Mononuclear cell (primary cell): ENCODE data around the gene MED7. TPM values are rescaled to one million over a fixed set of nuclear protein-coding genes. Genes with fewer than 3 reads are reported as not detected.
A peak's percentile ranks its signal among the peaks of the same experiment; 100 is the strongest.
"Not testable (repeated sequence)": the region's sequence is repeated elsewhere in the genome, so short reads cannot be mapped to it uniquely, and the experiment has no call there.

Experiments
- H3K27me3 ChIP-seq: 2 replicates; pipeline ENCODE4 v1.6.0; 2011; ENCODE audit warnings: low read length, control low read depth; ENCODE audit not compliant: insufficient read depth
- H3K4me1 ChIP-seq: 2 replicates; pipeline ENCODE4 v1.5.1; 2011; ENCODE audit warnings: mild to moderate bottlenecking, low read length, control low read depth; ENCODE audit not compliant: insufficient read depth
- H3K4me3 ChIP-seq: 2 replicates; pipeline ENCODE4 v1.5.1; 2011; ENCODE audit warnings: mild to moderate bottlenecking, low read length, moderate library complexity
- H3K9me3 ChIP-seq: 2 replicates; pipeline ENCODE4 v1.5.1; 2011; ENCODE audit warnings: low read depth, mild to moderate bottlenecking, control low read depth, low read length
- total RNA-seq: library from RNA; depleted of rRNA; stranded (reverse); fragments of >200 nt; gene quantifications from one replicate; pipeline ENCODE4 v1.2.3, GENCODE V29; 2012

Gene MED7, protein sequence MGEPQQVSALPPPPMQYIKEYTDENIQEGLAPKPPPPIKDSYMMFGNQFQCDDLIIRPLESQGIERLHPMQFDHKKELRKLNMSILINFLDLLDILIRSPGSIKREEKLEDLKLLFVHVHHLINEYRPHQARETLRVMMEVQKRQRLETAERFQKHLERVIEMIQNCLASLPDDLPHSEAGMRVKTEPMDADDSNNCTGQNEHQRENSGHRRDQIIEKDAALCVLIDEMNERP
- 12.0 TPM for total RNA-seq

DNA sequence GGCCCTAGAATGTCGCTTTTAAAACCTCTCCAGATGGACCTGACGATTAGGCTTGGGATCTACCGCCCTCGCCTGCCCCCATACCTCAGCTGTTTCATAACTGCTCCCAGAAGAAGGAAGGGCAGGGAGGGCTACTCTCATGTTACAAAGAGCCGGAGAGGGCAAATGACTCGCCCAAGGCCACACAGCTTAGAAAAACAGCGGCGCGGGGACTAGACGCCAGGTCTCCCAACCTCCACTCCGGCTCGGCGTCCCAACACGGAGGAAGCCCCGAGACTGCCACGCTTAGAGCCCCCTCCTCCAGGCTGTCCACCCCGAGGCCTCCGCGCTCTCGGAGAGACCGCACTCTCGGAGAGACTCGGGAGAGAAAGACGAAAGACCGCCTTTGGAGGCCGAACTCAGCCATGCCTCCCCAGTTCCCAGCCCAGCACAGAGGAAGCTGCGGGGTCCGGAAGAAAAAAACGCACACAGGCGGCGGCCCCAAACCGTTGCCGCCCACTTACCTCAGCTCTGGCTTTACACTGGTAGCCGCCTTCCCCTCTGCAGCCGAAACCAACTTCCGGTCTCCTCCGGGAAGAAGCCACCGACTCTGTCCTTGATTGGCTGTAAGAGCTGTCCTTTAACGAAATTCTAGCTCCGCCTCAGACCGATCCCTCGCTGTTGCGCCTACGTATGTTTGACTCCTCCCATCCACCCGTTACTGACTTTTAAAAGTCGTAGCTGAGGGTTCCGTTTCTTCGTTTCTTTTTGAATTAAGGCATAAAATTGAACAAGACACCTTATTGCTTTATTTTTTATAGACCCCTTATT is at the start of gene MED7:
TSS of gene MED7 (minus strand) at position 549 of the 810 bp plus-strand sequence. CDS start 3,434 bp downstream, outside the sequence.
- H3K4me3 ChIP-seq: peak within 1 kb of the TSS; percentile 99

DNA sequence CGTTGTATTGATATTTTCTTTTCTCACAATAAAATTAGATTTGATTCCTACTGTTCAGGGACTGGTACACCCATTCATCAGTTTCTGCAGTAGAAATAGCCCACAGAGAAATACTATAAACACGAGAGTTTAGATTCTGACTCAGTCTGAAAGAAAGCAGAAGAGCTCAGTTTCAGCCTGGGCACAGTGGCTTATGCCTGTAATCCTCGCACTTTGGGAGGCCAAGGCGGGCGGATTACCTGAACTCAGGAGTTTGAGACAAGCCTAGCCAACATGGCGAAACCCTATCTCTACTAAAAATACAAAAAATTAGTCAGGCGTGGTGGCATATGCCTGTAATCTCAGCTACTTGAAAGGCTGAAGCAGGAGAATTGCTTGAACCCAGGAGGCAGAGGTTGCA is 46.6 kb upstream of the MED7 start:
- H3K4me1 ChIP-seq: peaks cover 51% of the 10 kb centered on the region
- H3K9me3 ChIP-seq: no peaks in the 10 kb centered on the region
- peak overlapping the region; percentile 10 for H3K4me3 ChIP-seq
- no peaks in the 10 kb centered on the region for H3K27me3 ChIP-seq

More for the DNA sequence above, at the start of gene MED7:
- Histone ChIP-seq H3K27me3 (no peaks in the 10 kb centered on the region), H3K9me3 (no peaks in the 10 kb centered on the region), H3K4me1 (peaks cover 22% of the 10 kb centered on the region)

DNA sequence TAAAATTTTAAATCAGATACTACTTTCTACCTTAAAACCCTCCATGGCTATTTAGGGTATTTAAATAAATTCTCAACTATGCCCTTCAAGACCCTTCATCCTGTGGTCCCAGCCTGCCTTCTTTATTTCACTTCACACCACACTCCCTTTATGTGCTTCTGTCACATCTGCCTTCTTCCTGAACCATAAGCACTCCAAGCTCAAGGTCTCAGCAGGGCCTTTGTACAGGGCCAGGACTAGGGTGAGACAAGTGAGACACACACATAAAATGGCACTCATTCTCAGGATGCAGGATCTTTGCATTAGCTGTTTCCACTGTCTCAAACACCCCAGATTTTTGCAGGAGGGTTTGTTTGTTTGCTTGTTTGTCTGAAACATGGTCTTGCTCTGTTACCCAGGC is 45.6 kb upstream of the MED7 start:
- H3K27me3 ChIP-seq: no peaks in the 10 kb centered on the region
- peak overlapping the region; percentile 1 for H3K4me3 ChIP-seq
- H3K9me3 ChIP-seq: no peaks in the 10 kb centered on the region
- peaks cover 47% of the 10 kb centered on the region for H3K4me1 ChIP-seq

DNA sequence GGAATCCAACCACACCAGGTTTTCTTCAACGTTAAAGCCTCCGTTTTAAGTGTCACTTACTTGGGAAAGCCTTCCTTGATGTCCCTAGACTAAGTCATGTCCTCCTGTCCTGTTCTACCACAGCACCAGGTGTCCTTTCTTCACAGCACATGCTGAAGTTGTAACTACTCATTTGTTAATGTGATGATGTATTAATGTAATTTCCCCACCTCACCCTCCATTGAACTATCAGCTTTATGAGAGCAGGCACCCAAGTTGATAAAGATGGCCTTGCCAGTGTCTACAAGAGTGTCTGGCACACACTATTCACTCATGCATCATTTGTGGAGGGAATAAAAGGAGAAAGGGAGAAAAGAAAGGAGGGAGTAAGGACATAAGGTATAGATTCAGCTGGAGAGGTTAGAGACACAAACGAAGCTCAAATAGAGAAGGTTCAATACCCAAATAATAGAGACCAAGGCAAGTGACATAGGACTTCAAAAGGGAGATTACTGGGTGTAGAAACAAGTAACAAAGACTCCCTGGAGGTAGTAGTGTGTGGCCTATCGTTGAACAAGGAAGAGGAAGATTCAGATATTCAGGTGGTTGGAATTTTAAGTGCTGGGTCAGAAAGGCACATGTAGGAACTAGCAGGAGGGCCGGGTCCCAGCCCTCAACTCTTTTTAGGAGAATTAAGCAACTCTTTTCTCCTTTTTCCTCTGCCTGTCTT is 44.5 kb upstream of the MED7 start:
- H3K9me3 ChIP-seq: no peaks in the 10 kb centered on the region
- H3K4me1 ChIP-seq: peaks cover 36% of the 10 kb centered on the region
- H3K4me3 ChIP-seq: no peak overlapping the region
- no peaks in the 10 kb centered on the region for H3K27me3 ChIP-seq

DNA sequence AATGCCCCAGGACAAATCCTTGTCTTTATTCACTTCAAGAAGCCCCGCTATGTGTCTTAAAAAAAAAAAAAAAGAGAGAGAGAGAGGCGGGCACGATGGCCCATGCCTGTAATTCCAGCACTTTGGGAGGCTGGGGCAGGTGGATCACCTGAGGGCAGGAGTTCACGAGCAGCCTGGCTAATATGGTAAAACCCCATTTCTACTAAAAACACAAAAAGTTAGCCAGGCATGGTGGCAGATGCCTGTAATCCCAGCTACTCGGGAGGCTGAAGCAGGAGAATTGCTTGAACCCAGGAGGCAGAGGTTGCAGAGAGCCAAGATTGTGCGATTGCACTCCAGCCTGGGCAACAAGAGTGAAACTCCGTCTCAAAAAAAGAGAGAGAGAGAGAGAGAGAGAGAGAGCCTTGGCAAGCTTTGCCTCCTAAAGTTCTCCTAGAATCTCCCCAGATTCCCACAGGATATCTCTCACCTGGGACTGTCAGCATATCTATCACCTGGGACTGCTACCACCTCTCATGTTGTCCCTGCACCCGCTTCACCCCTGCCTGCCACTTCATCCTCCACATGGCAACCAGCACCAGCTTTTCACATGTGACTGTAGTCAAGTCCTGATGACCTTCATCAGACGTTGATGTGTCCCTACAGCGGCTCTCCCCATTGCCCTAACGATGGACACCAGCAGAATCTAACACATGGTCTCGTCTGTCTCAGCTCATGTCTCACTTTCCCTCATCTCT is 43.8 kb upstream of the MED7 start:
- peak overlapping the region; percentile 8 for H3K4me3 ChIP-seq
- peaks cover 34% of the 10 kb centered on the region for H3K4me1 ChIP-seq
- no peaks in the 10 kb centered on the region for H3K27me3 ChIP-seq
- H3K9me3 ChIP-seq: no peaks in the 10 kb centered on the region

DNA sequence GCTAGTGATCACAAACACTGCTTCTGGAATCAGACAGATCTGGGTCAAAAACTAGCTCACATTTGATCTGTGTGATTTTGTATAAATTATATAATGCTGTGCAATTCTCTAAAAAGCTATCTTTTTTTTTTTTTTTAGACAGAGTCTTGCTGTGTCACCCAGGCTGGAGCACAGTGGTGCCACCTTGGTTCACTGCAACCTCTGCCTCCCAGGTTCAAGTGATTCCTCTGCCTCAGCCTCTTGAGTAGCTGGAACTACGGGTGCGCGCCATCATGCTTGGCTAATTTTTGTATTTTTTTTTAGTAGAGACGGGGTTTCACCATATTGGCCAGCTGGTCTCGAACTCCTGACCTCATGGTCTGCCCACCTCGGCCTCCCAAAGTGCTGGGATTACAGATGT is 42.5 kb upstream of the MED7 start:
- H3K27me3 ChIP-seq, H3K9me3 ChIP-seq: not testable (repeated sequence)
- Histone ChIP-seq H3K4me3 (peak overlapping the region; percentile 58), H3K4me1 (peaks cover 34% of the 10 kb centered on the region)

DNA sequence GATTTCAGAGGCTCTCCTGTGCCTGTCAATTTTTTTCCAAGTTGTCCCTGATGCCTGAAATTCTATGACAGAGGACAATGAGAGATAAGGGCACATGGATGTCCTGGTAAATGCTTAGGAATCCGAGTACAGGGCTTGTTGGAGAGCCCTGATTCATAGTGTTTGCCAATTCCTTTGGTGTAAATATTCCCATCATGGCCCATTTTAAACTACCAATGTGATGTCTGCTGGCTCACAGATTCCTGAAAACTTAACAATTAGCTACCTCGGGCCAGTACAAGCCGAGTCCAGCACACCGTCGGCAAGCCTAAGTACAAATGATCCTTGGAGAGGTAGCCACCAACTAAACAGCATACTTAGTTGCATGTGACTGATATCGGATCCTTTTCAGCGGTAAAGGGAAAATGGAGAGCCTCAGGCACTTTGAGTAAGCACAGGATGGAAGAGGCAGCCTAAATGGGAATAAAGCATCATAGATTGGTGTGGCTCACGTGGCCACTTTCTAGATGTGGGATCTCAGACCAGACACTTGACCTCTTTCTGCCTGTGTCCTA is 41.5 kb upstream of the MED7 start:
- H3K27me3 ChIP-seq: no peaks in the 10 kb centered on the region
- H3K4me1 ChIP-seq: peaks cover 34% of the 10 kb centered on the region
- H3K4me3 ChIP-seq: peak overlapping the region; percentile 58
- H3K9me3 ChIP-seq: no peaks in the 10 kb centered on the region

DNA sequence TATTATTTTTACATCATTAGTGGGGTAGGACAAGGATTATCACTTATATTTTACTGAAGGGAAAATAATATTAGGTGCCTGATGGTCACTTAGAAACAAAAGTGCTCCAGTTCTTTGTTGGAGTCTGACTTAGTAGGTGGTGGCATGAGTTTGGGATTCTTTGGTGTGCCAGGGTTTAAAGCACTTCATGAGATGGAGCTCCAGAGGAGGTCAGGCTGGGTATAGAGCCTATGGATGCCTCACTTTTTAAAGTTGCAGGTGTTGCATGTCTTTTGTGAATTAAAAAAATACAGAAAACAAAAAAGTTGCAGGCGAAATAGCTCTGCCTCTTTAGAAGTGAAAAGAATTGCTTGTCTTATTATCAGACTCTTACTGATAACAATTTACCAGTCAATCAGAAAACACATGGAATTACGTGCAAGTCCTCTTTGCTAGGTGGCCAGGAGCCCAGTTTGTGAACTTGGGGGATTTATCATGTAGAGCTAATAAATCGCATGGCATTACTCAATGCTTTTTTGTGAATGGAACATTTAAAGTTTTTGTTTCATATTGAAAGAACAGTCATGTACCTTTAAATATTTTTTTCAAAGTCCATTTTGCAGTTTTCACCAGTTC is 39.6 kb upstream of the MED7 start:
- Histone ChIP-seq H3K9me3 (no peaks in the 10 kb centered on the region), H3K4me3 (peak overlapping the region; percentile 58), H3K4me1 (peaks cover 26% of the 10 kb centered on the region), H3K27me3 (no peaks in the 10 kb centered on the region)

DNA sequence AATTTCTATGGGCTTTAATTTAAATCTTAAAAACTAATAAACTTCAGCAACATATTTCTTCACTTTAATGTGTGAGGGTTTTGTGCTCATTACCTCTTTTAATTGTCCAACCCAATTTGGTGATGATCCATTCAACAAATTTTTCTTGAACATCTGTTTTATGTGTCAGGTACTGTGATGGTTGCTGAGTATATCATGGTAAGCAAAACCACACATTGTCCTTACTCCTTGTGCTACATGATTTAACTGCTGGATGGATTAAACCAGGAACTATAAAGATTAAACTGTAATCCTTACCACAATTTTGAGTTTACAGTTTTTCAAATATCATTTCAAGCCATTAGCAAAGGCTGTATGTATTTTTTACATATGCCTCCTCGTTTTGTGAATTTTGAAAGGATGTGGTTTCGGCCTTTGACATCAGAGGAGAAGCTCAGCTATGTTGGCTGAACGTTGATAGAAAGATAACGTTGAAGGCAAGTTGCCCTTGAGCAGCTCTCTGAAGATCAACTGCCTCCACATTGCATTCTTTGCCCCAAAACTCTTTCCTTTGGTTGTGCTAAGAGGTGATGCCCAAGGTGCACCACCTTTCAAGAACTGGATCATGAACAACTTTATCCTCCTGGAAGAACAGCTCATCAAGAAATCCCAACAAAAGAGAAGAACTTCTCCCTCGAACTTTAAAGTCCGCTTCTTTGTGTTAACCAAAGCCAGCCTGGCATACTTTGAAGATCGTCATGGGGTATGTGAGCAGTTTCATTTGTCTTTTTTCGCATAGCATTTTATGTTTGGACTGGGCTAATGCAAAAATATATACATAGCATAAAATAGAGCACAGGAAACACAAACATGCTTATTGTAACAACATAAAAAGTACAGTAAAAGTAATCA is 38.0 kb upstream of the MED7 start, which contains the start of gene ITK:
TSS of gene ITK (plus strand) at position 467 of the 891 bp plus-strand sequence. CDS start at position 605, 138 bp downstream.
- Histone ChIP-seq H3K27me3 (no peaks in the 10 kb centered on the region), H3K9me3 (no peaks in the 10 kb centered on the region), H3K4me1 (peaks cover 15% of the 10 kb centered on the region), H3K4me3 (peak within 1 kb of the TSS; percentile 58)

DNA sequence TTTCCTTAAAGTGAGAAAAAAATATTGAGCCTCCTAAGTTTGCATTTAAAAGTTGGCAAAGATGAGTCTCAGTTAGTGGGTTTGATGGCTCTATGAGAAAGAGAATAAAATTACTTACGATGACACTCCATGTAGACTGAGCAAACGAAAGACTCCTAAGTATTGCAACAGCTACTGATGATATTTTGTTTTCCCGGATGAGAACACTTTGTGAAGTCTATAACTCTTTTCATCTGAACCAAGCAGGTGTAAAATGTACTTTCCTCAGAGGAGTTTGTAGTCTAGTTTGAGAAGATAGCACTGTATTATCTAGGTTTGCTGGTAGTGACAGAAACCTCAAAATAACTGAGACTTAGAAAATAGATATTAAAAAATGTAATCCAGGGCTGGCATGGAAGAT is 36.3 kb upstream of the MED7 start:
- Histone ChIP-seq H3K4me3 (no peak overlapping the region), H3K27me3 (no peaks in the 10 kb centered on the region), H3K4me1 (peaks cover 10% of the 10 kb centered on the region), H3K9me3 (no peaks in the 10 kb centered on the region)

DNA sequence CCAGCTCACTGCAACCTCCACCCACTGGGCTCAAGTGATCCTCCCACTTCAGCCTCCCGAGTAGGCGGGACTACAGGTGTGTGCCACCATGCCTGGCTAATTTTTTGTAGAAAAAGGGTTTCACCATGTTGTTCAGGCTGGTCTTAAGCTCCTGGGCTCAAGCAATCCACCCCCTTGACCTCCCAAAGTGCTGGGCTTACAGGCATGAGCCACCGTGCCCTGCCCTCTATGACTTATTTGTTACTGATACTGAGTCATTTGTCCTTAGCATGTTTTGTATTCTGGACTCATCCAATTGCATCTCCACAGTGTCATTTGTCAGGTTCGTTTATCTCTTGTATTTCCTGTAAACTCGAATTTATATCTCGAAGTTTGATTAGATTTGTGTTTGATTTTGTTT is 35.3 kb upstream of the MED7 start:
- Histone ChIP-seq H3K27me3 (no peaks in the 10 kb centered on the region), H3K9me3 (no peaks in the 10 kb centered on the region), H3K4me1 (peaks cover 14% of the 10 kb centered on the region), H3K4me3 (no peak overlapping the region)

DNA sequence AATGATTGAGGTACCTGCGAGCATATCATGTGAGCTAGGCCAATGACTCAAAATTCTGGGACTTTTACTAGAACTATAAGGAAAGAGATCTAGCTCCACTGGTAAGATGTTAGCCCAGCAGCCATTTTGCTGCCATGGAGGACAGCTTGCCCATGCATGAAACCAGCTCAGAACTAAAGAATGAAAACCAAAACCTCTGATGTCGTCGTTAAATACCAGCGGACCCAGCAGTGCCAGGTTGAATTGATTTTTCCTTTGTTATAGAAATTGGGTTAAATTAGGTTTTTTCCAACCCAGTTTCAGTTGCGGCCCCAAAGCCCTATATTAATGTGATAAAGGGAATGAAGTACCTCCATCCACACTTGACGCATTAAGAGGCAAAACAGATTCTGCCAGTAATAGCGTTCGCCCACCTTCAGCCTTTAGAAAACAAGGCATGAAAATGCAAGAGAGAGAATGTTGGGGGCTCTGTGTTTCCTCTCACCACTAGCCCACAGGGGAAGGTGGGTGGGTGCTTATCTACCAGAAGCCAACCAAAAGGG is 32.5 kb upstream of the MED7 start:
- H3K4me3 ChIP-seq: no peak overlapping the region
- H3K4me1 ChIP-seq: peaks cover 20% of the 10 kb centered on the region
- no peaks in the 10 kb centered on the region for H3K27me3 ChIP-seq
- H3K9me3 ChIP-seq: no peaks in the 10 kb centered on the region

DNA sequence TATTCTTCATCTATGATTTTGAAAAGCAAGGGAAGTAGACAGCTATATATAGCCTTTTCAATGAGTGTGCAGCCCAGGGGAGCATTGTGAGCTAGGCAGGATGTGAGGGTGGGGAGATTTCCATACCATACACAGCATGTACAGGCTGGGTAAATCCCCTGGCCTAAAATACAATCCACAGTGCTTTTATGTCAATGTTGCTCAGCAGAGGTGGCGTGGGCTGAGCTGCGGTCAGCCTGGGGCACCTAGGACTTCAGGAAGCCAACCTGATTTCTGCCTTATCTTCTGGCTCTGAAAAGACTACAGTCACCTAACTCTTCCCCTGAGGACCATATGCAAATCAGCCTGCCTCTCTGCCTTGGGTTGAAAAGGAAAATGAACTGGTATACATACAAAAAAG is 29.7 kb upstream of the MED7 start:
- peaks cover 9% of the 10 kb centered on the region for H3K4me1 ChIP-seq

More for the DNA sequence above, 29.7 kb upstream of the MED7 start:
- Histone ChIP-seq H3K9me3 (no peaks in the 10 kb centered on the region), H3K27me3 (no peaks in the 10 kb centered on the region), H3K4me3 (no peak overlapping the region)
